ENCODE results near the gene CRYBA4. TPM values are rescaled to one million over a fixed set of nuclear protein-coding genes. Genes with fewer than 3 reads are reported as not detected.
A peak's percentile ranks its signal among the peaks of the same experiment; 100 is the strongest.

The CRYBA4 gene
- total RNA-seq, 3 donors from 2014 or later = not detected

- DNase-seq (ENCODE audit: low spot score in 2 of 2) = no peak
- Histone ChIP-seq H3K36me3 (no peaks in the 10 kb centered on the region), H3K9me3 (no peaks in the 10 kb centered on the region), H3K27me3 (peaks cover 0 to 3% of the 10 kb centered on the region in 2 donors), H3K4me1 (no peaks in the 10 kb centered on the region), H3K27ac (no peak overlapping the region), H3K4me3 (no peak overlapping the region)
- TF ChIP-seq, protein P1, sequence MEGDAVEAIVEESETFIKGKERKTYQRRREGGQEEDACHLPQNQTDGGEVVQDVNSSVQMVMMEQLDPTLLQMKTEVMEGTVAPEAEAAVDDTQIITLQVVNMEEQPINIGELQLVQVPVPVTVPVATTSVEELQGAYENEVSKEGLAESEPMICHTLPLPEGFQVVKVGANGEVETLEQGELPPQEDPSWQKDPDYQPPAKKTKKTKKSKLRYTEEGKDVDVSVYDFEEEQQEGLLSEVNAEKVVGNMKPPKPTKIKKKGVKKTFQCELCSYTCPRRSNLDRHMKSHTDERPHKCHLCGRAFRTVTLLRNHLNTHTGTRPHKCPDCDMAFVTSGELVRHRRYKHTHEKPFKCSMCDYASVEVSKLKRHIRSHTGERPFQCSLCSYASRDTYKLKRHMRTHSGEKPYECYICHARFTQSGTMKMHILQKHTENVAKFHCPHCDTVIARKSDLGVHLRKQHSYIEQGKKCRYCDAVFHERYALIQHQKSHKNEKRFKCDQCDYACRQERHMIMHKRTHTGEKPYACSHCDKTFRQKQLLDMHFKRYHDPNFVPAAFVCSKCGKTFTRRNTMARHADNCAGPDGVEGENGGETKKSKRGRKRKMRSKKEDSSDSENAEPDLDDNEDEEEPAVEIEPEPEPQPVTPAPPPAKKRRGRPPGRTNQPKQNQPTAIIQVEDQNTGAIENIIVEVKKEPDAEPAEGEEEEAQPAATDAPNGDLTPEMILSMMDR (IDR thresholded peaks at IDR 0.05) = no peak
- TF ChIP-seq POLR2A (IDR thresholded peaks at IDR 0.05) (no peak), POLR2AphosphoS5 (IDR thresholded peaks at IDR 0.05) (no peak)
- intact Hi-C loops (cut with DNase I; ENCODE audit: low total_unique reads) = loop anchor here (2.0 kb wide), 1 partner anchor 171 kb away; no protein-coding TSS in a partner anchor
Measured at GRCh38 chr22:26619510-26619909, 2.3 kb upstream of the CRYBA4 start.

DNA sequence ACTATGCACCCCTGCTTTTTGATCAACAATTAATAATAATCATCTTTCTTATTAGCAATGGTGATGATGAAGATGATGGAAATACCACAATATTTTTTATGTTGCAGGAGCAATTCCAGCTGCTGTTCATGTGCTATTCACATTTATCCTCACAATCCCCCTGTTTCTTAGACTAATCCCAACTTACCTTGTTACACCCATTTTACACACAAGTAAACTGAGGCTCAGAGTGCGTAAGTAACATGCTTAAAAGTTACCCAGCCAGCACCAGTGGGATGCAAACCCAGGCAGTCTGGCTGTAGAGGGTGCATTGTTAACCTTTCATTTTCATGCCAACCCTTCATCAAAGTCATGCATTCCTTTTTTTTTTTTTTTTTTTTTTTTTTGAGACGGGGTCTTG, 1.6 kb upstream of the CRYBA4 start:
- H3K27ac ChIP-seq = no peak overlapping the region
- H3K36me3 ChIP-seq = no peaks in the 10 kb centered on the region
- H3K27me3 ChIP-seq = no peaks in the 10 kb centered on the region
- DNase-seq (ENCODE audit: low spot score in 2 of 2) = no peak
- H3K9me3 ChIP-seq = no peaks in the 10 kb centered on the region
- TF ChIP-seq, protein P1 (IDR thresholded peaks at IDR 0.05) = no peak
- no peak for TF ChIP-seq POLR2A (IDR thresholded peaks at IDR 0.05)
- no peak for TF ChIP-seq POLR2AphosphoS5 (IDR thresholded peaks at IDR 0.05)
- intact Hi-C loops (cut with DNase I; ENCODE audit: low total_unique reads) = no loop called here
- H3K4me3 ChIP-seq = no peak overlapping the region
- no peaks in the 10 kb centered on the region for H3K4me1 ChIP-seq

GRCh38 chr22:26623984-26624383, 2.2 kb downstream of the CRYBA4 start:
- Histone ChIP-seq H3K27ac (no peak overlapping the region), H3K27me3 (no peaks in the 10 kb centered on the region), H3K4me1 (no peaks in the 10 kb centered on the region), H3K36me3 (no peaks in the 10 kb centered on the region), H3K4me3 (no peak overlapping the region), H3K9me3 (no peaks in the 10 kb centered on the region)
- DNase-seq (ENCODE audit: low spot score in 2 of 2) = no peak
- TF ChIP-seq POLR2AphosphoS5 (IDR thresholded peaks at IDR 0.05) = no peak
- no peak for TF ChIP-seq POLR2A (IDR thresholded peaks at IDR 0.05)
- TF ChIP-seq, protein P1 (IDR thresholded peaks at IDR 0.05) = no peak
- intact Hi-C loops (cut with DNase I; ENCODE audit: low total_unique reads) = no loop called here

- no peak for DNase-seq (ENCODE audit: low spot score in 2 of 2)
- H3K9me3 ChIP-seq = no peaks in the 10 kb centered on the region
- H3K27ac ChIP-seq = no peak overlapping the region
- no peaks in the 10 kb centered on the region for H3K36me3 ChIP-seq
- intact Hi-C loops (cut with DNase I; ENCODE audit: low total_unique reads) = no loop called here
- H3K4me1 ChIP-seq = no peaks in the 10 kb centered on the region
- TF ChIP-seq, protein P1 (IDR thresholded peaks at IDR 0.05) = no peak
- TF ChIP-seq POLR2A (IDR thresholded peaks at IDR 0.05) (no peak), POLR2AphosphoS5 (IDR thresholded peaks at IDR 0.05) (no peak)
- no peaks in the 10 kb centered on the region for H3K27me3 ChIP-seq
- H3K4me3 ChIP-seq = no peak overlapping the region
Measured at GRCh38 chr22:26624803-26625202, 3.0 kb downstream of the CRYBA4 start.

GRCh38 chr22:26629988-26630761, 8.4 kb downstream of the CRYBA4 start:
- peak in 1 of 3 donors; percentile 26 for TF ChIP-seq POLR2AphosphoS5 (IDR thresholded peaks at IDR 0.05)
- TF ChIP-seq, protein P1 (IDR thresholded peaks at IDR 0.05) = no peak
- TF ChIP-seq POLR2A (IDR thresholded peaks at IDR 0.05) = no peak
- no peak for DNase-seq (ENCODE audit: low spot score in 2 of 2)
- Histone ChIP-seq H3K27me3 (no peaks in the 10 kb centered on the region), H3K36me3 (no peaks in the 10 kb centered on the region), H3K27ac (no peak overlapping the region), H3K9me3 (no peaks in the 10 kb centered on the region), H3K4me3 (no peak overlapping the region), H3K4me1 (no peaks in the 10 kb centered on the region)
- intact Hi-C loops (cut with DNase I; ENCODE audit: low total_unique reads) = no loop called here
